Right hindlimb (tissue), 1 donor: ENCODE data around the gene NCKAP5L.

Experiments
- DNase-seq: peaks from one replicate; pipeline ENCODE4 v3.0.0-alpha.2; 2018

Gene NCKAP5L

GRCh38 chr12:49821373-49822287 lies 6.6 kb downstream of the NCKAP5L start:
- no peak for DNase-seq

GRCh38 chr12:49819786-49820185 lies 8.4 kb downstream of the NCKAP5L start:
- no peak for DNase-seq

GRCh38 chr12:49818241-49818895 lies 9.8 kb downstream of the NCKAP5L start:
- DNase-seq, result no peak

GRCh38 chr12:49813131-49813530 lies 15.1 kb downstream of the NCKAP5L start:
- no peak for DNase-seq

- DNase-seq, result no peak
Observed at GRCh38 chr12:49811961-49812401, 16.2 kb downstream of the NCKAP5L start.

GRCh38 chr12:49811136-49811535 lies 17.1 kb downstream of the NCKAP5L start:
- no peak for DNase-seq

- DNase-seq, result peak; percentile 71
Observed at GRCh38 chr12:49809906-49810389, 18.3 kb downstream of the NCKAP5L start.

- DNase-seq, result peak; percentile 87
Observed at GRCh38 chr12:49809381-49809905, 18.8 kb downstream of the NCKAP5L start.

GRCh38 chr12:49808686-49809380 lies 19.4 kb downstream of the NCKAP5L start:
- peak; percentile 76 for DNase-seq

- no peak for DNase-seq
Observed at GRCh38 chr12:49807991-49808580, 20.1 kb downstream of the NCKAP5L start.

GRCh38 chr12:49806877-49807276 lies 21.3 kb downstream of the NCKAP5L start:
- no peak for DNase-seq

GRCh38 chr12:49806321-49806813 lies 21.8 kb downstream of the NCKAP5L start:
- no peak for DNase-seq

- DNase-seq, result no peak
Observed at GRCh38 chr12:49805409-49805808, 22.8 kb downstream of the NCKAP5L start.

- DNase-seq, result no peak
Observed at GRCh38 chr12:49804821-49805220, 23.4 kb downstream of the NCKAP5L start.

GRCh38 chr12:49803693-49804450 lies 24.3 kb downstream of the NCKAP5L start:
- DNase-seq, result no peak

- DNase-seq, result no peak
Observed at GRCh38 chr12:49801141-49802063, 26.8 kb downstream of the NCKAP5L start.

GRCh38 chr12:49800421-49801140 lies 27.6 kb downstream of the NCKAP5L start:
- DNase-seq, result no peak

- no peak for DNase-seq
Observed at GRCh38 chr12:49798934-49799333, 29.3 kb downstream of the NCKAP5L start.

GRCh38 chr12:49798248-49798647 lies 30.0 kb downstream of the NCKAP5L start:
- no peak for DNase-seq

- no peak for DNase-seq
Observed at GRCh38 chr12:49797449-49797776, 30.8 kb downstream of the NCKAP5L start.
